Anterior cingulate cortex (tissue), 58 donors: ENCODE measurements around the gene SPOP.
"Not testable (repeated sequence)": the region's sequence is repeated elsewhere in the genome, so short reads cannot be mapped to it uniquely, and the experiment has no call there.

ENCODE experiments used
- DNase-seq, 58 donors: peaks; one replicate each; lab custom pipeline; 2025; lab: John Stamatoyannopoulos, UW

SPOP gene

DNA sequence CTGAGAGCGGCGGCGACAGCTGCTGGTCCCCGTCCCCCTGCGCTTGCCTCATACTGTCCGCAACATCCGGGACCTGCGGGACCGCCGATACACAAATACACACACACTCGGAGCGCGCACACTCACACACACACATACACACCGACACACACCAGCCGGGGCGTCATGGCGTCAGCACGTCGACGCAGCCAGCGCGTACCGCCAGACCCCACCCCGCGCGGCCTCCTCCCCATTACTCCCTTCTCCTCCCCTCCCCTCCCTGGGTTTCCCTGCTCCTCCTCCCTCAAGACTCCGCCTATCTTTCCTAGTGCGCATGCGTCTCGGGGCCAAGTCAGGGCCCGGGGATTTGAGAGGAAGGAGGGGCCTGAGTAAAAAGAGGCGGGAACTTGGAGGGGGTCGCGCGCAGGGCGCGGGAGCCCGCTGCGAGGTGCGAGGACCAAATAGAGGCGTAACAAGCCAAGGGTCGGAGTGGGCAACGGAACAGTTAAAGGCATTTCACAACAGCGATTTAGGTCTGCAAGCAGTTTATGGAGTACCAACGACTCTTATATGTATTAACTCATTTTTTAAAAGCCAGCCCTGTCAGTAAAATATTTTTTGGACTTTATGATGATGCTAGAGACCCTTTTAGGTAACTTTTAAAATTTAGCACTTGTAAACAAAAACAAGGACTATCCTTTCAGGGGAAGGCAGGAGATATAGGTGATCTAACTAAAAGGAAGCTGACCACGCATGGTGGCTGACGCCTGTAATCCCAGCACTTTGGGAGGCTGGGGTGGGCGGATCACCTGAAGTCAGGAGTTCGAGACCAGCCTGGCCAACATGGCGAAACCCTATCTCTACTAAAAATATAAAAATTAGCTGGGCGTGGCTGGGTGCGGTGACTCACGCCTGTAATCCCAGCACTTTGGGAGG, at the start of gene SPOP:
Gene SPOP (minus strand): TSS at position 165 of the 915 bp plus-strand sequence. CDS start 55,287 bp downstream, outside the sequence.
- DNase-seq: peak; percentile 69 to 99 (median 98)

DNA sequence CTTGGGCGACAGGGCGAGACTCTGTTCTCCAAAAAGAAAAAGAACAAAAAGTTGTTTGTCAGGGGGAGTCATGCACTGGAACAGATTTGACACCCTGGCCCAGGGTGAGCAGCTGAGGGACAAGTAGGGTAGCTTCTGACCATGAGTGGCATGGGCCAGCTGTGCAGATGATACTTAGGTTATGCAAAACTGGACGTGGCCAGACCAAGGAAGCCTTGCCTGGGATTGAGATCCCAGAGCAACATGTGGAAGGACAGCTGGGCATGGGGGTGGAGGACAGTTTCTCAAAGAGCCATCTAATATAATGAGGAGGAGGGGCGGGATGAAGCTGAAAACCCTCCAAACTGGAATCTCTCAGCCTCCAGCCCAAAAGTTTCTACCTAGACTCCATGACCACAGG, 49.5 kb upstream of the SPOP start:
- DNase-seq: no peak

DNA sequence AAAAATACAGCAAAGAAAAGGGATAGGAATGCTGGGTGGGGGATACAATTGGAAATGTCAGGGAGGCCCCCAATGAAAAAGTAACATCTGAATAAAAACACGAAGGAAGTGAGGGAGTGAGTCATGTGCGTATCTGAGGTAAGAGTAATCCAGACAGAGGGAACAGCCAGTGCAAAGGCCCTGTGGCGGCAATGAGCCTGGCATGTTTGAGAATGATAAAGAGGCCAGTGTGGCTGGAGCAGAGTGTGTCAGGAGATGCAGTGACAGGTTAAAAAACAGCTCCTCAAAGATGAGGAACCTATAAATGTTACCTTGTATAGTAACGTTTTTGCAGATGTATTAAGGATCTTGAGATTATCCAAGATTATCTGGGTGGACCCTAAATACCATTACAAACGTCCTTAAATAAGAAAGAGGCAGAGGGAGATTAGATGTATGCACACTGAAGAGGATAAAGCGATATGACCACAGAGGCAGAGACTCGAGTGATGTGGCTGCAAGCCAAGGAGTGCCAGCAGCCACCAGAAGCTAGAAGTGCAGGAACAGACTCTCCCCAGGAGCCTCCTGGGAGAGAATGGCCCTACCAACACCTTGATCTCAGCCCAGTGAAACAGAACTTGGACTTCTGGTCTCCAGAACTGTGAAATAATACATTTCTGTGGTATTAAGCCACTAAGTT, 47.7 kb upstream of the SPOP start:
- DNase-seq: no peak

DNA sequence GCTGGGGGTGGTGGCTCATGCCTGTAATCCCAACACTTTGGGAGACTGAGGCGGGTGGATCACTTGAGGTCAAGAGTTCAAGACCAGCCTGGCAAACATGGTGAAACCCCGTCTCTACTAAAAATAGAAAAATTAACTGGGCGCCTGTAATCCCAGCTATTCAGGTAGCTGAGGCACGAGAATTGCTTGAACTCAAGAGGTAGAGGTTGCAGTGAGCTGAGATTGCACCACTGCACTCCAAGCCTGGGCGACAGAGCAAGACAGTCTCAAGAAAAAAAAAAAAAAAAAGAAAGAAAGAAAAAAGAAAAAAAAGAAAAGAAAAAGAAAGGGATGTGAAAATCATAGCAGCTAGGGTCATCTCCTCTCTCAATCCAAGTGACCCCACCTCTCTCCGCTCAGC, 46.7 kb upstream of the SPOP start:
- not testable (repeated sequence) for DNase-seq

DNA sequence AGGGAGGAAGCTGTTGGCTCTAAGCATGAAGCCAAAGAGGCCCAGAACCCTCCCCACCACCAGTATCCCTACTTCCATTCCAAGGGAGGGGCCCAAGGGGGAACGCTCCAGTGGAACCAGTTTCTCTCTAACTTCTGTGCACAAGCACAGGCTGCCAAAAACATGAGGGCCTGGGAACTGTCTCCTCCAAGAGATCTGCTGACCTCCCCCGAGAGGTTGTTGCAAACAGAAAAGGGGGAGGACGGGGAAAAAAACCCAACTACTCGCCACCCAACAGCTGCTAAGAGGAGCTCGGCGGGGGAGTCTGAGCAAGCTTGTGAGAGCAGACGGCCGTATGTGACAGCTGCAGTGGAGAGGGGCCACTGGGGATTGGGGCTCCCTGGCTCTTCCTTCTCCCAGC, 45.5 kb upstream of the SPOP start:
- DNase-seq: no peak

DNA sequence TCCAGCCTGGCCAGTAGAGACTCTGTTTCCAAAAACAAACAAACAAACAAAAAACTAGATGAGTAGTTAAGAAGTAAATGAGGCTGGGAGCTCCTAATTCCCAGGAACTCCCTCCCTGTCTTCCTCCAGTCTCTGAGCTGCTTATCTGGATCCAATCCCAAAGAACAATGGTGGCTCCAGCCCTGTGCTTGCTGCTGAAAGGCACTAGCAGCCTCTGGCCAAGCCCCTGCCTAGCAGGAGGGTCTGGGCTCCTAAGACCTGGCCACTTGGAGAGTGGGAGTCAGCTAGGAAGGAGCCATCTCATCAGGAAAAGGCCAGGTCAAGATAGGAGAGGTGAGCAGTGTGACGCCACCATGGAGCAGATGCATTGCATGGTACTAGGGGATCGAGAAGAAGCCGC, 44.2 kb upstream of the SPOP start:
- no peak for DNase-seq

DNA sequence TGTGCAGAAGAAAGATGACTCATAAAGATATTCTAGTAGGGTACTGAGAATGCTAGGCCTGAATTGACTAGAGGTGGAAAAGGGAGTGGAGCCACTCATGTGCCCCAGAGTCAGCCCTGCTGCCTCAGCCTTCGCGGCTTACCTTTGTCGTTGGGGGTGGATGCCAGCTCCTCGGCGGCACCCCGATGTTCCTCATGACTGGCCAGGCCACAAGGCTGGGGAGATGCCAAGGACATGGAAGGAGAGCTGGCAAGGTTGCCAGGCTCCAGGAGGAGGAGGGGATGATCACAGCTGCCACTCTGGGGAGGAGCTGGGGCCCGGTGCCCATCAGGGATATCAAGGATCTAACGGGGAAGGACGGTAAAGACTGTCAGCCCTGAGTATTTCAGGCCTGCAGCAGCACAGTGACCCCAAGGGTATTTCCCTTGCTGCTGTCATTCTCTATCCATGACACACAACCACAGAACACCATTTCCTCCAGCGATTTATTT, 39.5 kb upstream of the SPOP start:
- DNase-seq: peak in 2 of 58 donors; percentile 4 to 11

DNA sequence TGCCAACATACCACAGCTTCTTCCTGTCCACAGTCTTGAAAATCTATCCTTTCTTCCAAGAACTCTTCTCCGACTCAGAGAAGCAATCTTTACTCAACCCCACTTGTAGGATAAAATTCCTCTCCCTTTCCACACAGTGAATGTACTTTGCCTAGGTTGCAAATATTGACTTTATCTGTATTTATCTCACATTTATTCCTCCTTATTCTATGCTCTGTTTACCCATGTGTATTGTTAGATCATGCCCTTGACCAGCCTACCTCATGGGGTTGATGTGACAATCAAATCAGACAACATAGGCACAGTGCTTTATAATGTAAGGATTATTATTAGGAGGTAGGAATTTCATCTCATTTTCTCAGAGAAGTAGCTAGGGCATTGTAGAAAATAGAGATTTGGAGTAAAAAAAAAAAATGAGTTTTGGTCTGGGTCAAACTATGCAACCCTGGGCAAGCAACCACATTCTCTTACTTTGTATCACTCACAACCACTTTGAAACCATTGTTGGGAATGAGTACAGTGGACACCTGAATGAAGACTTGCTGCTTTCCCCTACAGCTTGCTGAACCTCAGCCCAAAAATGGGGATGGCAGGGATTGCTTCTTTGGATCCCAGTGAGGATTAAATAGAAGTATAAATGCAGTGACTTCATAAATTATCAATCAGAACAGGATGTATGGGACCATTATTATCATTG, 38.9 kb upstream of the SPOP start:
- DNase-seq: no peak

DNA sequence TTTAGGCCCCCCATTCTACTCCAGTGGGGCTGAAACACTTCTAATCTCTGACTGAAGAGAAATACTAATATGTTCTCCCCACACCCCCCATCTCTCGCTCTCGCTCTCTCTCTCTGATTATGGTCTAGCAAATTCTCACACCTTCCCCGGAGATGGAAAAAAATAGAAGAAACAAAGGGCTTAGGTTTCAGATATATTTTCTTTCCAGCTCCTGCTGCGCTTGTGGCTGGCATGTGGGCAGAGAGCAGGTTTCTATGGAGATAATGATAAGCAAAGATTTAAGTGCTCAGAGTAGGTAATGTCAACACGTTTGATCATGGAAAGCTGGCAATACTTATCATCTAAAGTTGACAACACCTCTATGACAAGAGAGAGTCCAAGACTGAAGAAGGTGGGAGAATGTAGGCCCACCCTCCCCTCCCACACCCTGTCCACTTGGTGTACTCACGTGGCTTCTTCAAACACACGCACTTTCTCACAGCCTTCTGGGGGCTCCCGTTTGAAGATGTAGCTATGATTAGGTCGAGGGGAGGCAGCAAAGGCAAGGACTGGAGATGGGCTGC, 37.9 kb upstream of the SPOP start:
- peak in 3 of 58 donors; percentile 6 to 50 (median 16) for DNase-seq

DNA sequence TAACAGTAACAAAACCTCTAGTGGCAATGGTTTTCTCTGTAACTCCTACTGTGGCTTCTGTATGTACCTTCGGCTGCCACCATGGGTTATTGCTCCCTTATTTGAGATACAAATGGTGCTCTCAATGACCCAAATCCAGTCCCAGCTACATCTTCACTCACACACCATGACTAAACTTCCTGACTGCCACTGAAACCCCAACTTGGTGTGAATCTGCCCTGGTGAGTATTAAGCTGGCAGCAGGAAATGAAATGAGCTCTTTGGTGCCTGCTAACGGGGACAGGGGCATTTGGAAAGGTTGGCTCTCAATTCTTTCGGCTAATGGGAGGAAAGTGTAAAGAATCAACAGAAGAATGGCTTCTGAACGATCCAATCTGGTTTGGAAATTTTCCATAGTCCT, 37.3 kb upstream of the SPOP start:
- no peak for DNase-seq

DNA sequence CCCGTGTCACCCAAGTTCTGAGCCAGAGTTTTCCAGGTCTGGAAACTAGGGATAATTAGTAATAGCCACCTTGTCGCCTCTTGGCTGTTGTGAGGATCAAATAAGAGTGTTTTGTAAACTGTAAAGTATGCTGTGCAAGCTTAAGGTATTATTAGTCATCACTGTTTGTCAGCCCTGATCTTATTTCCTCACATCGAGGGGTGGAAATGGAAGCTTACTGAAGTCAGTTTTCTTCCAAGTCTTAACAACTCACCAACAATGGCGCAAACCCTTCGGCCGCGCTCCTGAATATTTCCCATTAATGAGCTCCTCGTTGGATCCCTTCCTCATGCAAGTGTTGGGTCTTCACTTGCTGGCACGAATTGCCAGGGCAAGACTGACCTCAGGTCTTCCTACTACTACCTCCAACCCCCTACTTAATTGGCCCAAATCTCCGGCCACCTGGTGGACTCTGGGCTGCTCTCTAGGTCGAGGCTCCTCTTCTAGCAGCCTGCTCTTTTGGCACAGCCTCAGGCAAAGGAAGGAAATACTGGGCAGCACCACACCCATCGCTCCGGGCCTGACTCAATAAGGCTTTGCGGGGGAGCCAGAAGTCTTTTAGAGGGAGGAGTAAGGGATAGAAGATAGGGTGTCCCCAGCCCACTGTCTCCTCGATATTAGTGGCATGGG, 30.8 kb upstream of the SPOP start:
- DNase-seq: no peak

DNA sequence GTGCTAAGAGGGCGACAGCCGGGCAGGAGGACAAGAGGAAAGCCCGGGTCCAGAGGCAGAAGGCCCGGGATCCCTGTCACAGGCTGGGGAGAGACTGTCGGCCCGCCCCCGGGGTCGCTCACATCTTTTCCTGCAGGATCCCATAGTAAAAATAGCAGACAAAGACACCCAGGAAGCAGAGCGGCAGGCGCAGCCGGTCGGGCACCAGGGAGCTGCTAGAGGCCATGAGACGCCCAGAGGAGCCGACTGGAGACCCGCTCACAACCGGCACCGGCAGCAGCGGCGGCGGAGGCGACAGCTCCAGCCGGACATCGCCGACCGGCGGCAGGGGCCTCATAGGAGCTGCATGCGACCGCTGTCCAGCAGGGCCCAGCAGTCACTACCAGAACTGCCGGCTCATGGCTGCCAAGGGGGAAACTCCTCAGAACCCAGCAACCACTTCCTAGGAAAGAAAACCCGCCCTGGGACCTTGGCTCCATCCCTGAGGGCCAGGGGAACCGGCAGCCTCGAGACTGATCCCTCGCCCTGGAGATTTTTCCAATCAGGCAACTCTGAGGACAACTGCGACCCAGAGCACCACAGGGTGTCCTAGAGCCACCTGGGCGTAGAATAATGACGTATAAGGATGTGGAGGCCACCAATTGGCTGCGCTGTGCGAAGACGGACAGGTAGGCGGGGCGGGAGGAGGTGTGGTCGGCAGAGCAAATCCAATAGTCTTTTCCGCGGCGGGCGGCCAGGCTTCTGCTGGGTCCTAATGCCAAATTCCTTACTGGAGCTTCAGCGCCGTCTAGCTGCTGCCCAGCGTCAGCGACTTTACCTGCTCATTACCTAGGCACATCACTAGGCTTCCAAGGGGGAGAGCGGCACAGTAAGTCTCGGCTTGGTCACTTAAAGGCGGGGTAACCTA, 30.0 kb upstream of the SPOP start, which contains the start of gene SLC35B1:
Gene SLC35B1 (minus strand): TSS at position 357 of the 907 bp plus-strand sequence. CDS start 131 bp downstream, at position 226.
- DNase-seq: peak; percentile 86 to 99 (median 97)

DNA sequence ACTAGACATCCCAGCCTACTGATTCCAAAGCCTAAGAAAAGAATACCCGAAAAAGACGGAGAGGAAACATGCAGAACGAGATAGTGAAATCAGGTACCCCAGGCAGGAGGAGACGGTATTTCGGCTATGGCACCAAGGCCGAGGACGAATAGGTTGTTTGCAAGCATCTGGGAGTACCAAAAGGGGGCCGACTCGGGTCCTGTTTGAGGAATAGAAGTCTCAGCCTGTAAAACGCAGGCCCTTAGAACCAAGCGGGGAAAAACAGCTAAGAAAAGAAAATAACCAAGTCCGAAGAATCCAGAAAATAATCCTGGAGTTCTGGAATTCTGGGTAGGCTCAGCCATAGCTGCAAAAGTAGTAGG, 29.3 kb upstream of the SPOP start:
- DNase-seq: no peak

DNA sequence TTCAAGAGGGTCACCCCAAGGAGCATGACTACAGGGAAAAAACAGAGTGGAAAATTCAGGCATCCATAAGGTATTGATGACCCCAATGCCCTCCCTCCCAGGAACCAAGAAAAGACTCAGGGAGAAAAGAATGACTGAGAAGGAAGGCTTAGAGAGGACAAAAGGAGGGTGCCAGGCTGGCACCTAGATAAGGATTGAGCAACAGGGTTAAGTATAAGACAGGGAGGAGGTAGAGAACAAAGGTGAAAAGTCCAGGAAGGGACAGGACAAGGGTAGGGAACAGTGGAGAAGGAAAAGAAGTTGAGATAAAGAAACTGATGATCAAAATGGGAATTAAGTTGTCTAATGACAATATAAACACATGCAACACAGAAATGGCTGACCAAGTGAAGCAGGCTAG, 27.4 kb upstream of the SPOP start:
- DNase-seq: no peak

DNA sequence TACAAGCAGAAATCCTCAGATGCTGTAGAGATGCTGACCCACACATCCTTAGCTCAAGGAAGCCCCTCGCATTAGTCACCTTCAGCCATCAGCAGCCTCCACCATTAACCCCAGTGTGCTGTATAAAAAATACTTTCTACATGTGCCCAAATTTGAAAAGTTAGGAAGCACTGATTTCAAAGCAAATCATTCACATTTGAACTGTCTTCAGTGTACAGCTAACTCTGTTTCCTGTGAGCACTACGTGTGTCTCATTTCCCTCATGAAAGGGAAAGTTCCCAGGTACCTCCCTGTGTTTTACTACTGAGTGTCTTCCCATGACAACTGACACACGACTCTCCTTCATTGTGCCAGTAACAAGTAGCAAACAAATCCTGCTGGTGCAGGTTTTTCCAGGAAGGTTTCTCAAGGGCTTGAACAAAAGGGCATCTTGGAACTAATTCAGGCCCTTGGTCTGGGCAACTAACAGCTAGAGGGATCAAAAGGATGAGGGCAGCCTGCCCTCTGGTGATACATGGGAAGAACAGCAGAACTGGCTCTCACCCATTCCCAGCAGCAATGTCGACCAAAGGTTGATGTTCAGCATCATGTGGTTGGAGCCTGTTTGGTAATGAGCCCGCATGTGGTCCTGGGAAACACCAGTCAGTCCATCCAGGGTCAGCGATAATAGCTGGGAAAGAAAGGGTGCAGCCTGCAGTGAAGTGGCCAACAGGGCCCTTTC, 25.8 kb upstream of the SPOP start:
- peak in 27 of 58 donors; percentile 7 to 78 (median 25) for DNase-seq

DNA sequence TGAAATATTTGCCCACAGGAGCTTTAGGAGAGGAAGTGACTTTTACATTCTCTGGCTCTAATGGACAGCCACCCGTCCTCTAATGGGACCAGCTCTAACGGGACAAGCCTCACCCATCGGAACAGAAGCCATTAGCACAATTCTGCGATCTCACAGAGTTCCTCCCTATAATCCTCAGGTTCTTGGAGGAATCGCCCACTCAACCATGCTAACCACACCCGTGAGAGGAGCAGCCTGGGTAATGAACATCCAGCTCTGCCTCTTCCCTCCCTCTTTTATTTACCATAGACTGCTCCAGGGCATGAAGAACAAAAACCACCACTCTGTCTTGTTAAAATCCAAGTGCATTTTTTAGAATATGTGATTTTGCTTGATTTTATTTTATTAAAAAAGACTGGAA, 23.1 kb upstream of the SPOP start:
- DNase-seq: no peak

DNA sequence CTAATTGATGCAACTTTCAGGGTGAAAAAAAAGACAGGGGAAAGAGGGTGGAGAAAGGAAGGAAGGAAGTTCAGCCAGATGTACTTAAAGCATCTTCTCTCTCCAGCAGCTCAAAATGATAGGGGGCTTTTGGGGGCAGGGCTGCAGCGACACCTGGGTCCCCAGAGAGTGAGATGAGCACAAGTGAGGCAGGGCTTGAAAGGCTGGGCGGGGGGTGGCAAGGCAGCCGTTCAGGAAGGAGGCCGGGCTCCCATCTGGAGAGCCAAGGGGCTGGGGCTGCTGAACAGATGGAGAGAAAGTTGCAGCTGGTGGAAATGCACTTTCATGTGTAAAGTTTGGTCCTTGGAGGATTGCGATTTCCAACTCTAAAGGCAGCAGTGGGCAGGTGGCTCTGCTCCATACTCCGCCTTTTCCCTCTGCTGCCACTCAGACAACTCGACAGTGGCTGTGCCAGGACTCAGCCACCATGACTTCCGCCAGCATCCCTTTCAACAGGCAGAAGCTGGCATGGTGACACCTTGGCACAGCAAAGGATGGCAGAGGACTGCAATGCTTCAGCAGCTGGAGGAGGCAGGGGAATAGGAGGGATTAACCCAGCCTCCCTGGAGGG, 22.2 kb upstream of the SPOP start:
- DNase-seq: peak in 23 of 58 donors; percentile 9 to 53 (median 26)

DNA sequence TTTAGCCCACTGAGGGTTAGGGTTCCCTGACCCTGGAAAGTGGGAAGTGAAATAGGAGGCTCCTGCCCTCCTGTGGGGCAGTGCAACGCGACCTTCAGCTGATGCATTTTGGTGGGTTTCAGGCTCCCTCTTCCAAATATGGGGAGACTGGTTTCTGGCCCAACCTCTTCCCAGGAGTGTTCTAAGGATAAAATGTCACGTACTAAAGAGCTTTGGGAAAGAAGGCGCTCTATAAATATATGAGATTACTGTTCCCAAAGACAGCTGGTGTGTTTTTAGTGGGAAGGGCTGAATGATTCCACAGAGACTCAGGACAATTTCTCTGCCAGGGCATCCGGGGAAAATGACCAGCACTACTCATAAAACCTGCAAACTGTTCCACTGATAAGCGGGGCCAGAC, 20.1 kb upstream of the SPOP start:
- DNase-seq: no peak
